NCI-H1105 treated with DMSO at 0.1 percent for 48 hours (cell line): ENCODE measurements around the gene RUFY1.
"Not testable (repeated sequence)": the region's sequence is repeated elsewhere in the genome, so short reads cannot be mapped to it uniquely, and the experiment has no call there.

ENCODE experiments used
- DNase-seq: peaks from one replicate; lab custom pipeline; 2025; lab: John Stamatoyannopoulos, UW

The RUFY1 gene

DNA sequence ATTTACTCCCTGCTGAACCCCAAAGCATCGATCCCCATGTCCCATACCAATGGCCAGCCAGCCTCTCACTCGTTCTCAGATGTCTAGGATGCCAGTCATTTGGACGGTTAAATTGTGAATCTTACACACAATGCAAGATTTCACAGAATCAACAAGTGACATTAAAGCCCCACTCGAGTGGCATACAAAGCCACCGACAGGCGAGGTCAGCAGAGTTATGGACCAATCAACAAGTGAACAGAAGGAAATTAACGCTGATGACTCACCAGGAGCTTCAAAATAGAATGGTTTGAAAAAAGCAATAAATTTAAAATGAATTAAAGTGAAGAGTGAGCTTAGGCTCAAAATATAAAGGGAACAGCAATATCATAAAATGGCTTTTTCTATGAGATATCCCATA lies 8.2 kb upstream of the RUFY1 start:
- DNase-seq = no peak

DNA sequence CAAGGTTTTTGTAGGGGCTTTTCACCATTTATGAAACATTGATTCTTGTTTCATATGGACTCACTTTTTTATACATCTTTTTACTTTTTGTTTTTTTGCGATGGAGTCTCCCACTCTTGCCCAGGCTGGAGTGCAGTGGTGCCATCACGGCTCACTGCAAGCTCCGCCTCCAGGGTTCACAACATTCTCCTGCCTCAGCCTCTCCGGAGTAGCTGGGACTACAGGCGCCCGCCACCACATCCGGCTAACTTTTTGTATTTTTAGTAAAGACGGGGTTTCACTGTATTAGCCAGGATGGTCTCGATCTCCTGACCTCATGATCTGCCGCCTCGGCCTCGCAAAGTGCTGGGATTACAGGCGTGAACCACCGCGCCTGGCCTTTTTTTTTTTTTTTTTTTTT lies 7.1 kb upstream of the RUFY1 start:
- not testable (repeated sequence) for DNase-seq

DNA sequence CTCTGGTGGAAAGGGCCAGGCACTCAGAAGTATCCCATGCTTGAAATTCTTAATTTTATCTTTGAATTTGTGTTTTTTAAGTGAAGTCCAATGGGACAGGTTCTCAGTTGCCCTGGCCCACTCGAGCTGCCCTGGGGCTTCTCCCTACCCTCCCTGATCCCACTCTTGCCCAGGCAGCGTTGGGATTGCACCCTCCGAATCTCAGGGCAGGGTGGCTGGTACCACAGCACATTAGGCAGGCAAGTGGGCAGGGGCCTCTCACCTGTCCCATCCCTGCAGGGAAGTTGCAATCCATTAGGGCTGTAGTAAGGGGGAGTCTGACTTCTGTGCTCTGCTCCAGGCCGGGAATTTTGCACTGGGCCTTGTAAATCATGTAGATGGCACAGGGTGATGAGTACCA lies 2.7 kb downstream of the RUFY1 start:
- no peak for DNase-seq

DNA sequence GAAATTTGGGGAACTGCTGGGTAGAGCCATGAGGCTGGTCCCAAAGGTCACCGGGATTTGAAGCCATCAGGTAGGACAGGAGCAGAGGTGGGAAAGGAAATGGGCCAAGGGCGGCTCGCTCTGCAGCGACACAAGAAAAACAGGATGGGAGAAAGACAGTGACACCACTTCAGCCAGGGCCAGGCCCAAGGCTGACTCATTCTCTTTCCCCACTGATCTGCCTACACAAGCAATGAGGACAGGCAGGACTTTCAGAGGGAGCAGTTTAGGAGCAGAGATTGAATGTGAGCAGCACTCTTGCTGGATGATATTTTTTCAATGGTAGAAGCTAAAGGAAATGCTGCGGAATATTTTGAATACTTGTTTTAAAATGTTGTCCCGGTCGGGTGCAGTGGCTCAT lies 3.5 kb downstream of the RUFY1 start:
- no peak for DNase-seq

DNA sequence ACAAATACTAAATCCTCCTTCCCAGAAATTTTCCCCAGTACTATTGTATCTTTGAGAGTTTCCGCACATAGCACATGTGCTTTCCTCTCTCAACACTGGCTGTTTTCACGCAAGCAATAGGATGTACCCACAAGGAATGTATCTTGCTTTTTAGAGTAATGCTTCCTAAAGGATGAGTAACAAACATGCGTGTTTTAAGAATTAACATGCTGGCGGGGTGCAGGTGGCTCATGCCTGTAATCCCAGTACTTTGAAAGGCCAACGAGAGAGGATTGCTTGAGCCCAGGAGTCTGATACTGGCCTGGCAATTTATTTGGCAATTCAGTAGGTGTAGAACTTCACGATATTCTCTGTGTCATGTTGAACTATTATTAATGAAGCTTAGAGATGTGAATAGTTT lies 4.6 kb downstream of the RUFY1 start:
- no peak for DNase-seq

DNA sequence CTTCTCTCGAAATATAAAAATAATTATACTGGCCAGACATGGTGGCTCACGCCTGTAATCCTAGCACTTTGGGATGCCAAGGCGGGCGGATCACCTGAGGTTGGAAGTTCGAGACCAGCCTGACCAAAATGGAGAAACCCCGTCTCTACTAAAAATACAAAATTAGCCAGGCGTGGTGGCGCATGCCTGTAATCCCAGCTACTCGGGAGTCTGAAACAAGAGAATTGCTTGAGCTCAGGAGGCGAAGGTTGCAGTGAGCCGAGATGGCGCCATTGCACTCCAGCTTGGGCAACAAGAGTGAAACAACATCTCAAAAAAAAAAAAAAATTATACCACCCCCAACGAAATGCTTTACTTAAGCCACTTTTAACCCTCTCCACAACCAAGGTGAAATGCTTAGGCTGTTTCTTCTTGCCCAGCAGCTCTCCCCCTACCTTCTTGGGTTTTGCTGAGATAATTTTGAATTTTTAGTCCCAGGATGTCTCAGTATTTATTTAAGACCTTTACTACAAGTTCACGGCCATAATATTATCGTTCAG lies 8.0 kb downstream of the RUFY1 start:
- DNase-seq = not testable (repeated sequence)

DNA sequence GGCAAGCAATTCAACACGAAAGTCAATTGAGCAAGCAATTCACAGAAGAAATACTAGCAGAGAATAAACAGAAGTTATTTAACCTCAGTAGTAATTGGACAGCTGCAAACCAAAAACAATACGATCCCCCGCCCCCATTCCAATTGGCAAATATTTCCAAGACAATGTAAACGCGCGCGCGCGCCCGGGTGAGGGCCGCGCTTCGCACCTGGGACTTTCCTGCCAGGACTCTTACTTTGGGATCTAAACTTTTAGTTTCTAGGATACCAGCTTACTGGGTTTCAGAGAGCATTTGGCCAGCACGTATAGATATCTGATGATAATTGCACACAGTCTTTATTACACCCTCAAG lies 8.6 kb downstream of the RUFY1 start:
- peak; percentile 69 for DNase-seq

DNA sequence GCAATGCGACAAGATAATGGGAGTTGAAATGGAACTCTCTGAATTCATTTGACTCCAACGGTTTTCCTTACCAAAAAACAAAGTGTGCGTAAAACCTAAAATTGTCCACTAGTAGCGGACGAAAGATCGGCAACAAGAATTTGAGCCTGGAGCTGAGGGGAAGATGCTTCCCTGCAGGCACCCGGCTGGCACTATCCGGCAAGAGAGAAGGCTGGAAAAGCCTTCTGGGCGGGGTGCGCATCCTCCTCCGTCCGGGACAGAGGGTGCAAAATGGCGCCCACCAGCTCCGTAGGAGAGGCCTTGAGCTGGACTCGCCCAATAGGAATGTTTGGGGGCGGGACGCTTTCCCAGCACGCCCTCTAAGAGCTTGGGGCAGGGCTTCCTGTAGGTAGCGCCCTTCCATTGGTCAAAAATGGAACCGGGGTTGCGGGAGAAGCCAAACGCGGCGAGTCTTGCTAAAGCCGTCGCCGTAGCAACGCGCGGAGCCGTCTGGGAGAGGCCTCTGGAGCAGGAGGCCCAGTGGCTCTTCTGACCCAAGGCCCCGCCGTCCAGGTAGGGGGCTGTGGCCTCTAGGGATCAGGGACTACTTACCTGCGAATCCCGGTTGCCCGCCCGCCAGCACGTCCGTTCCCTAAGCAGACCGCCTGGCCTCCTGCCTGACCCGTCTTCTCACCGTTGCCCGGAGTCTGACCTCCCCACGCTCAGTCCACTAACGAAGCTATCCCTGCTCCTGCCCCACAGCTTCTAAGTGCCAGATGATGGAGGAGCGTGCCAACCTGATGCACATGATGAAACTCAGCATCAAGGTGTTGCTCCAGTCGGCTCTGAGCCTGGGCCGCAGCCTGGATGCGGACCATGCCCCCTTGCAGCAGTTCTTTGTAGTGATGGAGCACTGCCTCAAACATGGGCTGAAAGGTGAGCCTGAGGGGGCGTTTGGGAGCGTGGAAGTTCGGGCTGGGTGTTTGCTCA lies 9.2 kb downstream of the RUFY1 start:
- peak; percentile 92 for DNase-seq

DNA sequence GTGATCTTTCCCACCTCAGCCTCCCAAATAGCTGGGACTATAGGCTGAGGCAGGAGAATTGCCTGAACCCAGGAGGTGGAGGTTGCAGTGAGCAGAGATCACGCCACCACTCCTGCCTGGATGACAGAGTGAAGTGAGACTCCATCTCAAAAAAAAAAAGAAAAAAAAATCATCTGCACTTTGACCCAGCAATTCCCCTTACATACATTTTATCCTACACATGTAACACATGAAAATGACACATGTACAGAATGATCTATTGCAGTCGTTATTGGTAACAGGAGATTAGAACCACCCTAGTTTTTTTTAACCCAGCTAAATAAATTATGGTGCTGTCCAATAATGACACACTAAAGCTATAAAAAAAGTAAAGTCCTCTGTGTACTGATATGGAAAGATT lies 14.2 kb downstream of the RUFY1 start:
- no peak for DNase-seq

DNA sequence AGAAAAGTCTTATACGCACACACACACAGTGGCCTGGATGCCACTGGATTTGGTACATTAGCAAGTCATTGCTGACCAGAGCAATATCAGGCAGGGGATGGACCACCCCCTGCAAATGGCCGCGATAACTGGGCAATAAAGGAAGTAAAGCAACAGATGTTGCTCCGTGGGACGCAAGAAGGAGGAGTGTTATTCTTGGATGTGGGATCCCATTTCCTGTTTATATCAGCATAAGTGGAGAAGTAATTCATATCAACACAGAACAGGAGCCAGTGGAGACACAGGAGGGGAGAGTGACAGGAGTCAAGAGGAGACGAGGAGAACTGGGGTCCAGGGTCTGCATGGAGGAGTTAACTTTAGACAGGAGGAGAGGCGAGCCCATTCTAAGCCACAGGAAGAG lies 18.4 kb downstream of the RUFY1 start:
- no peak for DNase-seq

DNA sequence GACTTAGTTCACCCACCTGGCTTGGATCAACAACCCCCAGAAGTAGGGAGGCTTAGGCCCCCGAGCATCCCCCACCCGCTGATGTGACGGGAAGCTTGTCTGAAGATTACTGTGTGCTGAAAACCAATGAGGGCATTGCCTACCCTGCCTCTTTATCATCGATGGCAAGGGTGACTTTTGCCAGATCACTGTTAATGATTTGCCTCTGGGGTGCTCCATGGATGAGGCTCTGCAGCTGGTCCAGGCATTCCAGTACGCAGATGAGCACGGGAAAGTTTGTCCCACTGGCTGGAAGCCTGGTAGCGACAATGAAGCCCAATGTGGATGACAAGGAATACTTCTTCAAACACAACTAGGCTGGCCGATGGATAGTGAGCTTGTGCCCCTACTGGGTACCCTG lies 22.0 kb downstream of the RUFY1 start:
- no peak for DNase-seq

DNA sequence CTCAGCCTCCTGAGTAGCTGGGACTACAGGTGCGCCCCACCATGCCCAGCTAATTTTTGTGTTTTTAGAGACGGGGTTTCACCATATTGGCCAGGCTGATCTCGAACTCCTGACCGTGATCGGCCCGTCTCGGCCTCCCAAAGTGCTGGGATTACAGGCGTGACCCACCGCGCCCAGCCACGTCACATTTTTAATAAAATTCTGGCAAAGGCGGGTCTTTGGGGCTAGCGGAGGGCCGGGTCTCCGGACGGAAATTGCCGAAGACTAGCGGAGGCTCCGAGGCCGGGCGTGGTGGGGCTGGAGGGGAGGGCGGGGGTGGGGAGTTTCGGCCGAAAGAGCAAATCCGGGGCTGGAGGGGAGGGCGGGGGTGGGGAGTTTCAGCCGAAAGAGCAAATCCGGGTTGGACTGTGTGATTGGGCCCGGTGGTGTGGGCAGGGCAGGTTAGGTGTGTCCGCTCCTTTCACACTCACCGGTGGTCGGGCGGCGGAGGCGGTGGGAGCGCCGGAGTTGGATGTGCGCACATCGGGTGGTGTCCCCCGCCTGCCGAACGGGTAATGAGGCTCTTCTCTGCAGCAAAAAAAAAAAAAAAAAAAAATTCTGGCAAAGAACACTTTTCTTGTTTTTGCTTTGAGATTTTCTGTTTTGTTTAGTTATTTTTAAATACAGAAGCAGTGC lies 27.1 kb downstream of the RUFY1 start:
- no peak for DNase-seq

DNA sequence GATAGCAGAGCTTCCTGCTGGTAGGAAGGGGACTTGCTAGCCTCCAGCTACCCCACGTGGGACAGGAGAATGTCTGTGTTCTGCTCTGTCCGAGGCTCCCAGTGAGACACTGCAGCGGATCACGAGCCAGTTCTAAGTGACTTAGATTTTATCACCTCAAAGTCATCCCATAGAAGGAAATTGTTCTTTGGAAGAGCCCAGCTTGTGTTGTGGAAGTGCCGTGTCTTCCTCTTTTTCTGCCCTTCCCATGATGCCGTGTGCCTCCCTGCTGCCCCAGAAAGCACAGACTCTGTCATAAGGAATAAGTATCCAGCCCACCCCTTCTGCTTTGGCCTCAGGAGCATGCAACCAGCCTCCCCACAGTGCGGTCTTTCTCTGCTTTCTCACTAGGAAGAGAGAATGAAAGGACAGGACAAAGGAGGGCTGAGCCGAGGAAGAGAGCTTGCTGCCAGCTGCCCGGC lies 35.6 kb downstream of the RUFY1 start:
- DNase-seq = no peak

DNA sequence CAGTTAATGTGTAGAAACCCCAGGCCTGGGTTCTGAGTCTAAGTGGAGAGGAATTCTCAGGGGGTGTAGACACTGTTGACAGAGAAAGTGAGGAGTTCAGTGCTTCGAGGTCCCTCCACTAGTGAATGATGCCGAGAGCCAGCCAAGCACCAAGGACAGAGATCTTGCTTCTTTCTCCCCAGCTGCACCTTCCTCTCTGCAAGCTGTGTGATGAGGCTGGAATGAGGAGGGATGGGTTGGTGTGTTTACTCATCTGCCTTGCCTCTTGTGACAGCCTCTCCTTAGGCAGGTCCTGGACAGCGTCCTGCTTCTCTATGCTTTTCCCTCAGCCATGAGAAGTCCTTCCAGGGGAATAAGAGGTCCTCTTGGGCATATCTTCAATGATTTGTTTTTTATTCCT lies 37.8 kb downstream of the RUFY1 start:
- no peak for DNase-seq

DNA sequence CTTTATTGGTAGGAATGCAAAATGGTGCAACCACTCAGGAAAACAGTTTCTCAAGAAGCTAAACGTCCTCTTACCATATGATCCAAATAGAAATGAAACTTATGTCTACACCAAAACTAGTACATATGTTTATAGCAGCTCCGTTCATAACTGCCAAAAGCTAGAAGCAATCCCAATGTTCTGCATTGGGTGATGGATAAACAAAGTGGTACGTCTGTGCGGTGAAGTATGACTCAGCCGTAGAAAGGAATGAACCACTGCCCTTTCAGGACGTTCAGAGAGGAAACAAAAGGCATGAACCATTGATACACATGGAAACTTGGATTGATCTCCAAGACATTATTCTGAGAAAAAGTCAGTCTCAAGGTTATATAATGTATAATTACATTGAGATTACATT lies 45.6 kb downstream of the RUFY1 start:
- no peak for DNase-seq

DNA sequence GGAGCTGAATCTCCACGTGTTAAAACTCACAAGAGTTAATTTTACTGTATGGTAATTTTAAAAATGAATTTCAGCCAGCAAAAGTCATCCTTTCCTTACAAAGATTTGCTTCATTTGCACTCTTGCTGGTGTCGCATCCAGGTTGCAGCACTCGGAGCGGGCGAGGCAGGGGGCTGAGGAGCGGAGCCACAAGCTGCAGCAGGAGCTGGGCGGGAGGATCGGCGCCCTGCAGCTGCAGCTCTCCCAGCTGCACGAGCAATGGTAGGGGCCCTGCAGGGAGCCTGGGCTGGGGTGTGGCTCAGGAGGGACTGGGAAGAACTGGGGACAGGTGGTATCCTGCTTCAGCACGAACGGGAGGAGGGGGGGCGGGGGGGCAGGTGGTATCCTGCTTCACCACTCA lies 46.1 kb downstream of the RUFY1 start:
- DNase-seq = no peak

DNA sequence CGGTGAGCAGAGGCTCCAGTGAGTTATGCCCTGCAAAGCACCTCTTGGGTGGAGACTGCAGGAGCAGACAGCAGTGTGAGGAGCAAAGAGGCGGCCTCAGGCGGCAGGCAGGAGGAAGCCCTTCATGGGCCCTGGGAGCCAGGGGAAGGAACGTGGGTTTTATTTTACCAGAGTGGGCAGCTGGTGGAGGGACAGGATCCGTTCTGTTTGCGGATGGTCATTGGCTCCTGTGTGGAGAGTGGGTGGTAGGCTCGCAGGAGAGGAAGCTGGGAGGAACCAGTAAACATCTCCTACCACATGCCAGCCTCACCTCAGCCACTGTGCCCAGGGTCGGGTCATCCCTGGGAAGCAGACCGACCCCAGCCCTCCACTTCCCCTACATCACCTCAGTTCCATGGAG lies 48.7 kb downstream of the RUFY1 start:
- DNase-seq = no peak

DNA sequence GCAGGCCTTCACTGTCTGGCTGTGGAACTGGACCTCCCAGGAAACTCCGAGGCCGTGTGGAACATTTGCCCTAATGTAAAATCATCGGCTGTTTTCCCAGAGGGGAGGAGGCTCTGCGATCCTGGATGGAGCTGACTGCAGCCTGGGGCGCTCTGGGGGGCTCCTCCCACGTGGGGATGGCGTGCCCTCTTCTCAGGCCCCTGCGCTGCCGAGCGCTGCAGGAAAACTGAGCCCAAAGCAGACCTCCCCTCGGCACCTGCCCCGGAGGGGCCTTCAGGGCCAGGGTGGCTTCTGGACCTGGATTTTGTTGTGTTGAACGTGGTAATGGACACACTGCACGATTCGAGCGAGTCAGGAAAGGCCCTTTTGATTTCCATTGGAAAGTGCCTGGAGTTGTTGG lies 49.2 kb downstream of the RUFY1 start:
- DNase-seq = no peak

DNA sequence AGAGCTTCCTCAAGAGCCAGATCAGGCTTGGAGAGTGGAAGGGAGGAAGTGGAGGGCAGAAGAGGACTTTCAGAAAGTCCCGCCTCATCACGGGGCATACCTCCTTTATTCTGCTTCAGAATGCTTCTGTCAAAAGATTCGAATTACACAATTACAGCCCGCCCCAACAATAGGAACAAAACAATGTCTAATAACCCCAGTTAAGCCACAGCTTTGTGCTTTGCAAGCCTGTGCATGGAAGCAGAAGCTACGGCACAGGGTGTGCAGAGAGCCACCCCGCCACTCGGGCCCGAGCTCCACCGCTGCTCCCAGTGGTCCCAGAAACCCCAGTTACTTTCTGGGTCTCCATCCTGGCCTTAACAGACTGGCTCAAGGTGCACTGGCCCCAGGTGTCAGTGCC lies 49.6 kb downstream of the RUFY1 start:
- no peak for DNase-seq

DNA sequence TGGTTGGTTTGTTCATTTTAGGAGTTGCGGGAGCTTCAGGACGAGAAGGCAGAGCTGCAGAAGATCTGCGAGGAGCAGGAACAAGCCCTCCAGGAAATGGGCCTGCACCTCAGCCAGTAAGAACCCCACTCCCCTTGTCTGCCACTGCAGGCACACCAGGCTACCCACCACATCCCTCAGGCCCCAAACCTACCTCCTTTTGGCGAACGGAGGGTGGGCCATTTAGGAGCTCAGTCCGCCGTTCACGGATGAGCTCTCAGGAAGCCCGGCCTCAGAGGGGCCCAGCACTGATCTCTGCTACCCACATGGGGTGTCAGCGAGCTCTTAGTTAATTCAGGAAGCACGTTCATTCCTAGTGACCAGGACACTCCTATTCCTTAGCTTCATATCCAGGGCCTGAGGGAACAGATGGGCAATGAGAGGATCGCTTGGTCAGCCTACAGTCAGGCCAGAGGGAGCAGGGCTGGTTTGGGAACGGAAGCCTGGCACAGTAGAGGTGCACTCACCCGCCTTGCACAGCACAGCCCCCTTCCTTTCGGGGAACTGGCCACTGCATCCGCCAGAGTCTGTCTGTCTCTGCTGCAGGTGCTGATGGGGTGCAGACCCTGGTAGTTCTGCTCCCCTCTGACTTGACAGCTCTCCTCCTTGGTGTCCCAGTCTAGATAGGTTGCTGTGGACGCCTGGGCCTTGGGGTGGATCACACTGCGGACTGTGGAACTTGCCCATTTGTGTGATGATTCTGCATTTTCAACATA lies 51.7 kb downstream of the RUFY1 start:
- DNase-seq = no peak

DNA sequence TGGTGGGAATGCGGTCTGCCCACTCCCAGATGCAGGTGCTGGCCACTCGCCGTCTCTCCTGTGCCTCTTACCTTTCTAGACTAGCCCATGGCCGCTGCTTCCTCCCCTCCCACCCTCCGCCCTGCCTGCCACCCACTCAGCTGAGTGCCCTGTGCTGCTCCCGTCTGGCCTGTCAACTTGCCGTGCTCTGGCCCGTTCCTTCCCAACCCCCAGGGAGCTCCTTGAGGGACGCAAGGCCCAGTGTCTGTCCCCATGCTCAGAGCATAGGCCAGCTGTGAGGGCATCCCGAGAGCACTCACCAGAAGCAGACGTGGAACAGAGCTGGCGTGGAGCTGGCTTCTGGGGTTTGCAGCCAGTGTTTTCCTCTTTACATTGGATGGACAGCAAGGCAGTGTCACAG lies 53.0 kb downstream of the RUFY1 start:
- DNase-seq = no peak

DNA sequence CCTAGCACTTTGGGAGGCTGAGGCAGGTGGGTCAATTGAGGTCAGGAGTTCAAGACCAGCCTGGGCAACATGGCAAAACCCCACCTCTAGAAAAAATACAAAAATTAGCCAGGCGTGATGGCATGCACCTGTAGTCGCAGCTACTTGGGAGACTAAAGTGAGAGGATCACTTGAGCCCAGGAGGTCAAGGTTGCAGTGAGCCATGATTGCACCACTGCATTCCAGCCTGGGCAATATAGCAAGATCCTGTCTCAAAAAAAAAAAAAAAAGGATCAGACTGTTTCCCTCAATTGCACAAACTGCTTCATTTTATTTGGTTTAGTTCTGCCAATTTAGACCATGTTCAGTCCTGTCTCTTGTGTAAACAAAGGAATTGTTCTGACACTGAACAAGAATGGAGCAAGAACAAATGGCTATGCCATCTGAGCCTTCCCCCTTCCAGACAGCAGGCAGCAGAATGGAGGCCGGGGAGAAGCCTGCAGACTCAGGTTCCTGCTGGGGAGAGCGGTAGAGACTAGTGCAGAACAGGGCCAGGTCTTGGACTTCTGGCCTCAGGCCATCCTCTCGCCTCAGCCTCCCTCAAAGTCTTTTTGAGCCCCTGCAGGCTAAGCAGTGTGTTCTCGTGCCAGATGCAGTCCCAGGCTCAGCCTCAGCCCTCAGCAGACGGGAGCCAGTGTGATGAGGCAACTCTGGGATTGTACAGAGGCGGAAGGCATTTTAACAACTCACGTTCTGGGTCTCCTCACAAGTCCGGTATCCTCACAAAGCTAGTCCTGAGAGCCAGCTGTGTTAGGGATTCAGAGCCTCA lies 54.9 kb downstream of the RUFY1 start:
- no peak for DNase-seq
